ENCODE data around the gene MTHFR.
"Not testable (repeated sequence)": the region's sequence is repeated elsewhere in the genome, so short reads cannot be mapped to it uniquely, and the experiment has no call there.

Gene MTHFR

DNA sequence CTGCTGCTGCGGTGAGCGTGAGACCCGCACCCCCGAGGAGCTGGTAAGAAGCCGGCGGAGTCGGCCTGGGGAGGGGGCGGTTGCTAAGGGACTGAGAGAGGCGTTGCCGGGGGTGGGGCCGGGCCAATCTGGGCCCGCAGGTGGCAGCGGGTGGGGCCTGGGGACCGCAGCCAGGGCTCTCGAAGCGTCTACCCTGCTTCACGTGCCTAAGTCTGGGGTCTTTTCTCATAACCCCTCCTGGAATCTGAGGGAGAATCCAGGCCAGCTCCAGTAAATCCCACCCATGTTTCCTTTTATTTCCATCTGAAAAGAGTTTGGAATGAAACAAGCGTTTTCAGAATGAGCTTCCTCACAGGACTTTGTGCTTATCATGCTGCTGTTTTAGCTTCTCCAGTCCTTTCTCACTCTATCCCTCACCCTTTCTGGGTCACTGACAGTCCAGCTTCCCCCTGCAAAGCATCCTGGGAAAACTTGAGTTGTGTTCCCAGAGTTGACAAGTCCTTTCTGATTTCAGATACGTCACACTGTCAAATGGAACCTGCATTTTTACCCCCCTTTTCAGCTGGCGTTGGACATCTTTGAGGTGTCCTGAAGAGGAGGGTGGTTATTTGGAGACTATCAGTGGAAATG, 658 bp upstream of the MTHFR start:
- Histone ChIP-seq H3K27ac (replicated peaks) (peak overlapping the region; percentile 77), H3K4me3 (replicated peaks; ENCODE audit: insufficient read depth, low read length) (peak overlapping the region; percentile 58), H3K27me3 (ENCODE audit: insufficient read depth, poor library complexity, severe bottlenecking) (no peaks in the 10 kb centered on the region)
- DNase-seq (ENCODE audit: low read depth in 1 of 2, low spot score in 1 of 2) = peak; percentile 29 to 60
- TF ChIP-seq POLR2AphosphoS5 (IDR thresholded peaks at IDR 0.05; ENCODE audit: low read depth) (no peak), SPI1 (IDR thresholded peaks at IDR 0.05; ENCODE audit: borderline replicate concordance, low read depth) (no peak), GABPA (IDR thresholded peaks at IDR 0.05; ENCODE audit: low read depth) (no peak)
- TF ChIP-seq, protein P1, sequence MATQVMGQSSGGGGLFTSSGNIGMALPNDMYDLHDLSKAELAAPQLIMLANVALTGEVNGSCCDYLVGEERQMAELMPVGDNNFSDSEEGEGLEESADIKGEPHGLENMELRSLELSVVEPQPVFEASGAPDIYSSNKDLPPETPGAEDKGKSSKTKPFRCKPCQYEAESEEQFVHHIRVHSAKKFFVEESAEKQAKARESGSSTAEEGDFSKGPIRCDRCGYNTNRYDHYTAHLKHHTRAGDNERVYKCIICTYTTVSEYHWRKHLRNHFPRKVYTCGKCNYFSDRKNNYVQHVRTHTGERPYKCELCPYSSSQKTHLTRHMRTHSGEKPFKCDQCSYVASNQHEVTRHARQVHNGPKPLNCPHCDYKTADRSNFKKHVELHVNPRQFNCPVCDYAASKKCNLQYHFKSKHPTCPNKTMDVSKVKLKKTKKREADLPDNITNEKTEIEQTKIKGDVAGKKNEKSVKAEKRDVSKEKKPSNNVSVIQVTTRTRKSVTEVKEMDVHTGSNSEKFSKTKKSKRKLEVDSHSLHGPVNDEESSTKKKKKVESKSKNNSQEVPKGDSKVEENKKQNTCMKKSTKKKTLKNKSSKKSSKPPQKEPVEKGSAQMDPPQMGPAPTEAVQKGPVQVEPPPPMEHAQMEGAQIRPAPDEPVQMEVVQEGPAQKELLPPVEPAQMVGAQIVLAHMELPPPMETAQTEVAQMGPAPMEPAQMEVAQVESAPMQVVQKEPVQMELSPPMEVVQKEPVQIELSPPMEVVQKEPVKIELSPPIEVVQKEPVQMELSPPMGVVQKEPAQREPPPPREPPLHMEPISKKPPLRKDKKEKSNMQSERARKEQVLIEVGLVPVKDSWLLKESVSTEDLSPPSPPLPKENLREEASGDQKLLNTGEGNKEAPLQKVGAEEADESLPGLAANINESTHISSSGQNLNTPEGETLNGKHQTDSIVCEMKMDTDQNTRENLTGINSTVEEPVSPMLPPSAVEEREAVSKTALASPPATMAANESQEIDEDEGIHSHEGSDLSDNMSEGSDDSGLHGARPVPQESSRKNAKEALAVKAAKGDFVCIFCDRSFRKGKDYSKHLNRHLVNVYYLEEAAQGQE (IDR thresholded peaks at IDR 0.05; ENCODE audit: insufficient replicate concordance, low read depth) = no peak
- TF ChIP-seq, protein P2, sequence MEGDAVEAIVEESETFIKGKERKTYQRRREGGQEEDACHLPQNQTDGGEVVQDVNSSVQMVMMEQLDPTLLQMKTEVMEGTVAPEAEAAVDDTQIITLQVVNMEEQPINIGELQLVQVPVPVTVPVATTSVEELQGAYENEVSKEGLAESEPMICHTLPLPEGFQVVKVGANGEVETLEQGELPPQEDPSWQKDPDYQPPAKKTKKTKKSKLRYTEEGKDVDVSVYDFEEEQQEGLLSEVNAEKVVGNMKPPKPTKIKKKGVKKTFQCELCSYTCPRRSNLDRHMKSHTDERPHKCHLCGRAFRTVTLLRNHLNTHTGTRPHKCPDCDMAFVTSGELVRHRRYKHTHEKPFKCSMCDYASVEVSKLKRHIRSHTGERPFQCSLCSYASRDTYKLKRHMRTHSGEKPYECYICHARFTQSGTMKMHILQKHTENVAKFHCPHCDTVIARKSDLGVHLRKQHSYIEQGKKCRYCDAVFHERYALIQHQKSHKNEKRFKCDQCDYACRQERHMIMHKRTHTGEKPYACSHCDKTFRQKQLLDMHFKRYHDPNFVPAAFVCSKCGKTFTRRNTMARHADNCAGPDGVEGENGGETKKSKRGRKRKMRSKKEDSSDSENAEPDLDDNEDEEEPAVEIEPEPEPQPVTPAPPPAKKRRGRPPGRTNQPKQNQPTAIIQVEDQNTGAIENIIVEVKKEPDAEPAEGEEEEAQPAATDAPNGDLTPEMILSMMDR (IDR thresholded peaks at IDR 0.05; ENCODE audit: insufficient read depth, low read length) = no peak

DNA sequence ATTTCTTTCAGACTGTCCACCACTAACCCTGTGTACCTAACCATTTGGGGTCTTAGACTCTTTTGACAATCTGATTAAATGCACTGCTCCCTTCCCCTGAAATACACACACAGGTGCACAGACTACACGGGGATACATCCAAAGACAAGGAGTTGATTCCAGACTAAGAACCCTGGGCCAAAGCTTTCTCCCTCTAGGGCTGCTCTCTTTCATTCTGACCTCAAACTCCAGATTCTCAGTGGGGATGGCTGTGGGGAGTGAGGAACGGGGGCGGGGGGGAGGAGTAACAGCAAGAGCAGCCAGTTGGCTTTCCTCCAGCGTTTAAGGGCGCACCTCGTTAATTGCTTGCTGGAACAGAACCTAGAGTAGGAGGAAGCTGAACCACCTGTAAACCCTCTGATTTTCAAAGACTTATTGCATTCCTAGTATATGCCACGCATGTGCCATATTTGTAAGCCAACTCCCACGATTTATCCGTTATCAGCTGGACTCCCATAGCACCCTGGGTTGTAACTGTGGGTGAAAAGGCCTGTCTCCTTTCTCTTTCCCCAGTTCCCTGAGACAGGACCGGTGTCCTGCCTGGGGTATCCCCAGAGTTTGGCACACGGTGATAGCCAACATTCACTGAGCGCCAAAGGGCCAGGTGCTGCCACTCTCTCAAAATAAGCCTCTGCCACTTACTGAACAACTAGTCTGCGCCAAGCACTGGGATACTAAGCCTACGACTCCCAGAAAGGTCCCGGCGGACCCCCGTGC, 920 bp downstream of the MTHFR start:
- peak overlapping the region; percentile 58 for H3K4me3 ChIP-seq (replicated peaks; ENCODE audit: insufficient read depth, low read length)
- no peak for TF ChIP-seq POLR2AphosphoS5 (IDR thresholded peaks at IDR 0.05; ENCODE audit: low read depth)
- TF ChIP-seq, protein P2 (IDR thresholded peaks at IDR 0.05; ENCODE audit: insufficient read depth, low read length) = no peak
- H3K27ac ChIP-seq (replicated peaks) = peak overlapping the region; percentile 77
- H3K27me3 ChIP-seq (ENCODE audit: insufficient read depth, poor library complexity, severe bottlenecking) = no peaks in the 10 kb centered on the region
- peak; percentile 33 to 45 for DNase-seq (ENCODE audit: low read depth in 1 of 2, low spot score in 1 of 2)

DNA sequence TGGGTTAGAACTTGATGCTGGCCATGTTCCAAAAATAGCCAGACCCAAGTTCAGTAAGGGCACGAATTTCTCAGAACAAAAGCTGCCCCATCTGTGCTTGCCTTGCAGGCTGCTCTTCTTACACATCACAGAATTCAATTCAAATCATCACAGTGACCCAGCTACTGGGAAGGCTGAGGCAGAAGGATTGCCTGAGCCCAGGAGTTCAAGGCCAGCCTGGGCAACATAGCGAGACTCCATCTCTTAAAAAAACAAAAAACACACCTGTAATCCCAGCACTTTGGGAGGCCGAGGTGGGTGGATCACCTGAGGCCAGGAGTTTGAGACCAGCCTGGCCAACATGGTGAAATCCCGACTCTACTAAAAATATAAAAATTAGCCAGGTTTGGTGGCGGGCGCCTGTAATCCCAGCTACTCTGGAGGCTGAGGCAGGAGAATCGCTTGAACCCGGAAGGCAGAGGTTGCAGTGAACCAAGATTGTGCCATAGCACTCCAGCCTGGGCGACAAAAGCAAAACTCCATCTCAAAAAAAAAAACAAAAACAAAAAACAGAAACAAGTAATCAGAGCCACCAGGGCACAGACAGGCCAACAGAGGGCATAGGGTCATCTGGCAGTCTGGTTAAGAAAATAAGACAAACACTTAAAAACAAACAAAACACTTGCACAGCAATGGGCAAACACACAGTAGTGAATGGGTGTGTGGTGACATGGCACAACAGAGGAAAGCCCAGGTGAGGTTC, 1.7 kb downstream of the MTHFR start:
- not testable (repeated sequence) for H3K27me3 ChIP-seq (ENCODE audit: insufficient read depth, poor library complexity, severe bottlenecking); DNase-seq (ENCODE audit: low read depth in 1 of 2, low spot score in 1 of 2); H3K27ac ChIP-seq (replicated peaks); H3K4me3 ChIP-seq (replicated peaks; ENCODE audit: insufficient read depth, low read length)

DNA sequence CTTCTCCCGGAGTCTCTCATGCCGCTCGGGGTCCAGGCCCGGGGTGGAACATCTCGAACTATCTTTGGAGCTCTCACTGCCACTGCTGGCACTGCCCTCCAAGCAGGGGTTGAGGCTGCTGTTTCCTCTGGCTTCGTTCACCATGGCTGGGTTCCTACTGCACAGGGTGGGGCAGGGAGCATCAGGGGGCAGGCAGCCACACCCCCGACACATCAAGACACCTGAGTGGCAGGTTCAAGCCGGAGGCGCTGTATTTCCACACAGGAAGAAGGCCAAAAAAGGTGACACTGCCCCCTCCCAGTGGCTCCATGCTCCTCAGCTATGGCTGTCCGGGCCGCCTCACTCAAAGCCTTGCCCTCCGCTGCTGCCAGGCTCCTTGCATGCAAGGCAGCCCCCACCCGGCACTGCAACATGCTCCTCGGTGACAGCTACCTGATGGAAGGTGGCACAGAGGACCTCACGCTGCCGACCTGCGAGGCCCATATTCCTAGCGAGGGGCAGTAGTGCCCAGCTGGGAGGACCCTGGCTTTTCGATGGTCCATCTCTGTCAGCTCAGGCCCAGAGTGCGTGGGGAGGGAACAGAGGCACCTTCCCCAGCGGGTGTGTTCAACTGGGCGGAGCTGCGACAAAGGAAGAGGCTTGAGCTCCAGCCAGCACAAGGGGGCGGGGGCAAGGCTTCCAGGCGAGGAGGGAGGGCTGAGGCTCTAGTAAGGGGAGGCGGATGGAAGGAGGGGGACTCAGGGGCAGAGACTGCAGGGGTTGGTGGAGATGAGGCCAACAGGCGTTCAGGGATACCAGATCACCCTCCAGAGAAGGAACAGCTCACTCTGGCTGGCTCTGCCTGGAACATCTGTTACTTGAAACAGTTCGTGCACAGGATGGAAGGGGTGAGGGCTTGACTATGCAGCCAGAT, 2.5 kb downstream of the MTHFR start:
- Histone ChIP-seq H3K4me3 (replicated peaks; ENCODE audit: insufficient read depth, low read length) (peak overlapping the region; percentile 34), H3K27me3 (ENCODE audit: insufficient read depth, poor library complexity, severe bottlenecking) (no peaks in the 10 kb centered on the region), H3K27ac (replicated peaks) (peak overlapping the region; percentile 21)
- TF ChIP-seq GABPA (IDR thresholded peaks at IDR 0.05; ENCODE audit: low read depth) (no peak), POLR2AphosphoS5 (IDR thresholded peaks at IDR 0.05; ENCODE audit: low read depth) (no peak), SPI1 (IDR thresholded peaks at IDR 0.05; ENCODE audit: borderline replicate concordance, low read depth) (no peak)
- peak; percentile 72 to 81 for DNase-seq (ENCODE audit: low read depth in 1 of 2, low spot score in 1 of 2)

DNA sequence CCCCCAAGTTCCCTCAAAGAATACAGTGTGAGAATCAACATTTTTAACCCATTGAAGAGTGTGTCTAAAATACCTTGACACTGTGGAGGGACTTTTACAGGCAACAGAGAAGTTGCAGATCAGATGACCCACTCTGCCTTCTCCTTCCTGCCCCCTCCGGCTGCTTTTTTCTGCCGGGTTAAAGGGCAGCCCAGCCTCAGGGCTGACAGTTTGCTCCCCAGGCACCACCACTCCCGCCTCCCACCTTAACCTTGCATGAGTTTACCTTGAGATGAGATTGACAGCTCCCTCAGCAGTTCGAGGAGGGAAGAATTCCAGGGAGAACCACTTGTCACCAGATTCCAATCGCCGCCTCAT, 3.2 kb downstream of the MTHFR start:
- H3K27ac ChIP-seq (replicated peaks) = peak overlapping the region; percentile 21

More for the DNA sequence above, 3.2 kb downstream of the MTHFR start:
- Histone ChIP-seq H3K4me3 (replicated peaks; ENCODE audit: insufficient read depth, low read length) (peak overlapping the region; percentile 34), H3K27me3 (ENCODE audit: insufficient read depth, poor library complexity, severe bottlenecking) (no peaks in the 10 kb centered on the region)
- peak in 1 of 2 experiments; percentile 20 for DNase-seq (ENCODE audit: low read depth in 1 of 2, low spot score in 1 of 2)
- TF ChIP-seq, protein P1 (IDR thresholded peaks at IDR 0.05; ENCODE audit: insufficient replicate concordance, low read depth) = no peak
- TF ChIP-seq GABPA (IDR thresholded peaks at IDR 0.05; ENCODE audit: low read depth) = peak; percentile 66

Measured in HL-60 (cell line).